ENCODE data around the gene MYH11. TPM values are rescaled to one million over a fixed set of nuclear protein-coding genes. Genes with fewer than 3 reads are reported as not detected.

Gene MYH11
- total RNA-seq, 2 donors from 2014 or later = 64.7 to 75.8 TPM

GRCh38 chr16:15788846-15789239 is 68.0 kb downstream of the MYH11 start:
- ATAC-seq (no peak), DNase-seq (no peak)
- intact Hi-C loops (cut with DNase I) = no loop called here

- no peak for ATAC-seq
- intact Hi-C loops (cut with DNase I) = no loop called here
These were observed 70.3 kb downstream of the MYH11 start for GRCh38 chr16:15786501-15786900.

GRCh38 chr16:15785386-15786059 is 71.3 kb downstream of the MYH11 start:
- ATAC-seq (no peak), DNase-seq (no peak)
- intact Hi-C loops (cut with DNase I) = no loop called here

More at GRCh38 chr16:15786501-15786900, 70.3 kb downstream of the MYH11 start:
- no peak for DNase-seq

GRCh38 chr16:15783985-15784384 is 72.8 kb downstream of the MYH11 start:
- DNase-seq (no peak), ATAC-seq (no peak)
- intact Hi-C loops (cut with DNase I) = no loop called here

- DNase-seq = no peak
- intact Hi-C loops (cut with DNase I) = no loop called here
- ATAC-seq = no peak
These were observed 74.1 kb downstream of the MYH11 start for GRCh38 chr16:15782573-15783365.

GRCh38 chr16:15781650-15782049 is 75.2 kb downstream of the MYH11 start:
- intact Hi-C loops (cut with DNase I) = no loop called here
- ATAC-seq = no peak
- no peak for DNase-seq

- ATAC-seq = no peak
- intact Hi-C loops (cut with DNase I) = no loop called here
- no peak for DNase-seq
These were observed 76.0 kb downstream of the MYH11 start for GRCh38 chr16:15780805-15781204.

GRCh38 chr16:15779664-15780351 is 77.0 kb downstream of the MYH11 start:
- ATAC-seq = no peak
- no peak for DNase-seq
- intact Hi-C loops (cut with DNase I) = loop anchor here (10.0 kb wide), 2 partner anchors 45 to 415 kb away; no protein-coding TSS in a partner anchor

GRCh38 chr16:15778999-15779614 is 77.7 kb downstream of the MYH11 start:
- ATAC-seq (no peak), DNase-seq (no peak)
- intact Hi-C loops (cut with DNase I) = loop anchor here (10.0 kb wide), 2 partner anchors 46 to 416 kb away; no protein-coding TSS in a partner anchor

GRCh38 chr16:15778204-15778743 is 78.6 kb downstream of the MYH11 start:
- no peak for ATAC-seq
- DNase-seq = no peak
- intact Hi-C loops (cut with DNase I) = loop anchor here (10.0 kb wide), 2 partner anchors 47 to 417 kb away; no protein-coding TSS in a partner anchor

- peak in 1 of 2 donors; percentile 29 for ATAC-seq
- intact Hi-C loops (cut with DNase I) = loop anchor here (10.0 kb wide), 2 partner anchors 47 to 417 kb away; no protein-coding TSS in a partner anchor
- DNase-seq = no peak
These were observed 79.2 kb downstream of the MYH11 start for GRCh38 chr16:15777533-15778203.

GRCh38 chr16:15776572-15776971 is 80.3 kb downstream of the MYH11 start:
- no peak for ATAC-seq
- DNase-seq = no peak
- intact Hi-C loops (cut with DNase I) = loop anchor here (10.0 kb wide), 2 partner anchors 48 to 418 kb away; no protein-coding TSS in a partner anchor

GRCh38 chr16:15775663-15776304 is 81.0 kb downstream of the MYH11 start:
- intact Hi-C loops (cut with DNase I) = loop anchor here (10.0 kb wide), 2 partner anchors 49 to 419 kb away; no protein-coding TSS in a partner anchor
- DNase-seq = no peak
- ATAC-seq = no peak

GRCh38 chr16:15775209-15775608 is 81.6 kb downstream of the MYH11 start:
- intact Hi-C loops (cut with DNase I) = loop anchor here (10.0 kb wide), 2 partner anchors 50 to 420 kb away; no protein-coding TSS in a partner anchor

GRCh38 chr16:15773968-15774367 is 82.9 kb downstream of the MYH11 start:
- ATAC-seq (no peak), DNase-seq (no peak)
- intact Hi-C loops (cut with DNase I) = loop anchor here (10.0 kb wide), 2 partner anchors 51 to 421 kb away; no protein-coding TSS in a partner anchor

More at GRCh38 chr16:15775209-15775608, 81.6 kb downstream of the MYH11 start:
- DNase-seq (no peak), ATAC-seq (no peak)

GRCh38 chr16:15772579-15773293 is 84.1 kb downstream of the MYH11 start:
- ATAC-seq (no peak), DNase-seq (no peak)
- intact Hi-C loops (cut with DNase I) = loop anchor here (10.0 kb wide), 2 partner anchors 52 to 422 kb away; no protein-coding TSS in a partner anchor

GRCh38 chr16:15771694-15772093 is 85.1 kb downstream of the MYH11 start:
- ATAC-seq (no peak), DNase-seq (no peak)
- intact Hi-C loops (cut with DNase I) = loop anchor here (10.0 kb wide), 2 partner anchors 53 to 423 kb away; no protein-coding TSS in a partner anchor

Data from left cardiac atrium (tissue), 4 donors.